GM18951 (cell line): ENCODE results near the gene TYROBP.
"Not testable (repeated sequence)": the region's sequence is repeated elsewhere in the genome, so short reads cannot be mapped to it uniquely, and the experiment has no call there.

Source experiments
- POLR2A ChIP-seq: IDR thresholded peaks from 4 replicates; pipeline ENCODE4 v1.6.1; 2011; ENCODE audit warnings: mild to moderate bottlenecking; ENCODE audit not compliant: insufficient read length, insufficient read depth; ENCODE audit errors: extremely low read depth
- in situ Hi-C: fragments of 300-500 bp; cut with MboI; formaldehyde crosslinking; loops from one replicate; pipeline ENCODE4 v1.12.0; 2022; ENCODE audit warnings: low sequenced_read_pairs, mixed read lengths, inconsistent platforms; ENCODE audit not compliant: unreplicated experiment

TYROBP gene

GRCh38 chr19:35919306-35919705 is 11.2 kb upstream of the TYROBP start:
- in situ Hi-C loops: no loop called here
- TF ChIP-seq POLR2A: no peak

GRCh38 chr19:35915443-35915842 is 7.3 kb upstream of the TYROBP start:
- no peak for TF ChIP-seq POLR2A
- in situ Hi-C loops: no loop called here

- no peak for TF ChIP-seq POLR2A
- in situ Hi-C loops: no loop called here
Observed at GRCh38 chr19:35913589-35913988, 5.5 kb upstream of the TYROBP start.

GRCh38 chr19:35911790-35912189 is 3.7 kb upstream of the TYROBP start:
- in situ Hi-C loops: no loop called here
- no peak for TF ChIP-seq POLR2A

- in situ Hi-C loops: no loop called here
- TF ChIP-seq POLR2A: no peak
Observed at GRCh38 chr19:35911173-35911572, 3.1 kb upstream of the TYROBP start.

GRCh38 chr19:35910355-35910754 is 2.3 kb upstream of the TYROBP start:
- in situ Hi-C loops: not testable (repeated sequence)

- no peak for TF ChIP-seq POLR2A
- in situ Hi-C loops: no loop called here
Observed at GRCh38 chr19:35909684-35910035, 1.6 kb upstream of the TYROBP start.

GRCh38 chr19:35908973-35909683 is 1.0 kb upstream of the TYROBP start:
- in situ Hi-C loops: no loop called here
- peak; percentile 42 for TF ChIP-seq POLR2A

GRCh38 chr19:35907377-35907745 is 734 bp downstream of the TYROBP start:
- TF ChIP-seq POLR2A: no peak
- in situ Hi-C loops: no loop called here

- in situ Hi-C loops: no loop called here
- TF ChIP-seq POLR2A: no peak
Observed at GRCh38 chr19:35905178-35905727, 2.8 kb downstream of the TYROBP start.

- in situ Hi-C loops: no loop called here
- TF ChIP-seq POLR2A: no peak
Observed at GRCh38 chr19:35904311-35905068, 3.6 kb downstream of the TYROBP start.

GRCh38 chr19:35903550-35904179 is 4.4 kb downstream of the TYROBP start:
- in situ Hi-C loops: no loop called here
- peak; percentile 68 for TF ChIP-seq POLR2A

GRCh38 chr19:35902870-35903475 is 5.1 kb downstream of the TYROBP start:
- TF ChIP-seq POLR2A: no peak
- in situ Hi-C loops: no loop called here

- peak; percentile 58 for TF ChIP-seq POLR2A
- in situ Hi-C loops: no loop called here
Observed at GRCh38 chr19:35901854-35902661, 6.0 kb downstream of the TYROBP start, which contains the start of gene HCST. TSS of gene HCST (plus strand) at chr19:35902529. CDS start at chr19:35902594, 65 bp downstream.
